ENCODE data around the gene IL2.

GRCh38 chr4:122456231-122457116 is at the start of gene IL2:
- TF ChIP-seq CTCF (IDR thresholded peaks at IDR 0.05; ENCODE audit: low read depth, low read length) (no peak), EZH2phosphoT487 (IDR thresholded peaks at IDR 0.05; ENCODE audit: low read depth) (no peak)

Data from OCI-LY3 (cell line).